ENCODE data around the gene ZNF823.
"Not testable (repeated sequence)": the region's sequence is repeated elsewhere in the genome, so short reads cannot be mapped to it uniquely, and the experiment has no call there.

ZNF823 gene

GRCh38 chr19:11738746-11739620 lies at the start of gene ZNF823:
Gene ZNF823, minus strand, starts transcription at chr19:11738946. Its CDS starts 127 bp downstream, at chr19:11738819.
- peak; percentile 98 for DNase-seq (ENCODE audit: low spot score)

- DNase-seq (ENCODE audit: low spot score): no peak
These were observed 48.8 kb upstream of the ZNF823 start for GRCh38 chr19:11787536-11787935.

- peak; percentile 26 for DNase-seq (ENCODE audit: low spot score)
These were observed 45.6 kb upstream of the ZNF823 start for GRCh38 chr19:11784356-11784755.

GRCh38 chr19:11783767-11784166 lies 45.0 kb upstream of the ZNF823 start:
- no peak for DNase-seq (ENCODE audit: low spot score)

- DNase-seq (ENCODE audit: low spot score): peak; percentile 34
These were observed 42.7 kb upstream of the ZNF823 start for GRCh38 chr19:11781295-11782057.

- DNase-seq (ENCODE audit: low spot score): no peak
These were observed 41.8 kb upstream of the ZNF823 start for GRCh38 chr19:11780431-11781020.

GRCh38 chr19:11776669-11777068 lies 37.9 kb upstream of the ZNF823 start:
- DNase-seq (ENCODE audit: low spot score): not testable (repeated sequence)

GRCh38 chr19:11771520-11771919 lies 32.8 kb upstream of the ZNF823 start:
- DNase-seq (ENCODE audit: low spot score): not testable (repeated sequence)

- DNase-seq (ENCODE audit: low spot score): no peak
These were observed 31.2 kb upstream of the ZNF823 start for GRCh38 chr19:11769995-11770394.

GRCh38 chr19:11767633-11768133 lies 28.9 kb upstream of the ZNF823 start:
- peak; percentile 53 for DNase-seq (ENCODE audit: low spot score)

GRCh38 chr19:11766597-11767591 lies 28.1 kb upstream of the ZNF823 start, which contains the start of gene ZNF441:
Gene ZNF441, plus strand, starts transcription at chr19:11767000. Its CDS starts 194 bp downstream, at chr19:11767194.
- DNase-seq (ENCODE audit: low spot score): peak; percentile 95

- DNase-seq (ENCODE audit: low spot score): no peak
These were observed 24.9 kb upstream of the ZNF823 start for GRCh38 chr19:11763611-11764010.

GRCh38 chr19:11763117-11763516 lies 24.4 kb upstream of the ZNF823 start:
- DNase-seq (ENCODE audit: low spot score): no peak

GRCh38 chr19:11759805-11760204 lies 21.1 kb upstream of the ZNF823 start:
- no peak for DNase-seq (ENCODE audit: low spot score)

GRCh38 chr19:11756965-11757364 lies 18.2 kb upstream of the ZNF823 start:
- DNase-seq (ENCODE audit: low spot score): no peak

- DNase-seq (ENCODE audit: low spot score): no peak
These were observed 15.9 kb upstream of the ZNF823 start for GRCh38 chr19:11754663-11755062.

GRCh38 chr19:11752244-11752736 lies 13.5 kb upstream of the ZNF823 start:
- DNase-seq (ENCODE audit: low spot score): no peak

GRCh38 chr19:11749751-11750150 lies 11.0 kb upstream of the ZNF823 start:
- no peak for DNase-seq (ENCODE audit: low spot score)

- no peak for DNase-seq (ENCODE audit: low spot score)
These were observed 8.5 kb upstream of the ZNF823 start for GRCh38 chr19:11747277-11747676.

- no peak for DNase-seq (ENCODE audit: low spot score)
These were observed 7.1 kb upstream of the ZNF823 start for GRCh38 chr19:11745869-11746268.

Data from RKO (cell line).